GM12878 (cell line): ENCODE measurements around the gene PITPNM3. TPM values are rescaled to one million over a fixed set of nuclear protein-coding genes. Genes with fewer than 3 reads are reported as not detected.

Experiments used
- DPF2 ChIP-seq: fragments of 450-650 bp; IDR thresholded peaks from 2 replicates; pipeline ENCODE4 v1.6.1; 2017; ENCODE audit warnings: mild to moderate bottlenecking
- EGR1 ChIP-seq, 2 experiments: IDR thresholded peaks; 1 replicate in 1 of 2; 2 replicates in 1 of 2; pipeline ENCODE4 v1.6.1; 2011 to 2012; ENCODE audit warnings: low read depth in 2 of 2, low read length in 2 of 2, borderline replicate concordance in 1 of 2, mild to moderate bottlenecking in 1 of 2, moderate library complexity in 1 of 2
- ETV6 ChIP-seq, 2 experiments: fragments of 450-650 bp in 1 of 2; IDR thresholded peaks in 1 of 2; conservative IDR thresholded peaks in 1 of 2; 2 replicates each; pipeline ENCODE4 v1.6.1; 2014; ENCODE audit warnings: antibody characterized with exemption in 1 of 2, borderline replicate concordance in 1 of 2, low read depth in 1 of 2, mild to moderate bottlenecking in 1 of 2, moderate library complexity in 1 of 2
- IKZF2 ChIP-seq, 2 experiments: fragments of 450-650 bp; IDR thresholded peaks; 2 replicates each; pipeline ENCODE4 v1.6.1; 2017; ENCODE audit warnings: mild to moderate bottlenecking in 2 of 2, moderate library complexity in 2 of 2
- KAT2A ChIP-seq: conservative IDR thresholded peaks from 2 replicates; pipeline ENCODE4 v1.6.1; 2011; ENCODE audit warnings: low read depth, low read length; ENCODE audit not compliant: control insufficient read depth
- MTA2 ChIP-seq: fragments of 450-650 bp; IDR thresholded peaks from 2 replicates; pipeline ENCODE4 v1.6.1; 2016; ENCODE audit warnings: low read depth, mild to moderate bottlenecking, moderate library complexity
- PML ChIP-seq: IDR thresholded peaks from 2 replicates; pipeline ENCODE4 v1.6.1; 2012; ENCODE audit warnings: low read length, inconsistent platforms
- RAD21 ChIP-seq: IDR thresholded peaks from 2 replicates; pipeline ENCODE4 v1.6.1; 2011; ENCODE audit warnings: mild to moderate bottlenecking, low read depth, low read length, moderate library complexity; ENCODE audit not compliant: insufficient read depth
- SMAD5 ChIP-seq: IDR thresholded peaks from 2 replicates; pipeline ENCODE4 v1.6.1; 2016; ENCODE audit warnings: antibody characterized with exemption, low read depth
- STAT1 ChIP-seq: fragments of 450-650 bp; conservative IDR thresholded peaks from 2 replicates; pipeline ENCODE4 v1.6.1; 2014; ENCODE audit warnings: antibody characterized with exemption, mild to moderate bottlenecking
- YBX1 ChIP-seq: fragments of 450-650 bp; IDR thresholded peaks from 2 replicates; pipeline ENCODE4 v1.6.1; 2016; ENCODE audit warnings: antibody characterized with exemption
- ZNF24 ChIP-seq: fragments of 450-650 bp; IDR thresholded peaks from 2 replicates; pipeline ENCODE4 v1.6.1; 2017; ENCODE audit warnings: antibody characterized with exemption, mild to moderate bottlenecking
- polyA plus RNA-seq, 11 experiments: library from polyadenylated mRNA; depleted of rRNA in 4 of 11; unstranded in 6 of 11; stranded (reverse) in 5 of 11; fragments of >200 nt; fragmentation: Nextera tagmentation in 4 of 11; fragmentation: Illumina TruSeq in 1 of 11; extraction: Ambion mirVana in 4 of 11; extraction: Trizol in 1 of 11; gene quantifications; 1 replicate in 1 of 11; 2 replicates in 10 of 11; pipeline versions ENCODE4 v1.2.1 to v1.2.3, GENCODE V29; 2011 to 2016; ENCODE audit warnings: inconsistent platforms in 2 of 11, missing spikeins in 2 of 11, low read depth in 1 of 11
- total RNA-seq, 4 experiments: library from RNA; depleted of rRNA in 3 of 4; stranded (reverse); fragments of >200 nt in 3 of 4; fragmentation: Illumina TruSeq in 1 of 4; extraction: Trizol in 1 of 4; gene quantifications; 2 replicates each; pipeline versions ENCODE4 v1.2.1 to v1.2.3, GENCODE V29; 2013 to 2021
- TF ChIP-seq, protein P1 (sequence below): fragments of 450-650 bp; IDR thresholded peaks from 2 replicates; pipeline ENCODE4 v1.6.1; 2018; ENCODE audit warnings: borderline replicate concordance, mild to moderate bottlenecking; ENCODE audit not compliant: partially characterized antibody
- TF ChIP-seq, protein P2 (sequence below): fragments of 450-650 bp; IDR thresholded peaks from 2 replicates; pipeline ENCODE4 v1.6.1; 2016; ENCODE audit warnings: mild to moderate bottlenecking
- TF ChIP-seq, protein P3 (sequence below): IDR thresholded peaks from 2 replicates; pipeline ENCODE4 v1.6.1; 2012; ENCODE audit warnings: mild to moderate bottlenecking, low read depth, low read length
- TF ChIP-seq, protein P4 (sequence below): IDR thresholded peaks from 2 replicates; pipeline ENCODE4 v1.6.1; 2012; ENCODE audit warnings: low read depth, low read length, improper control_type of control experiment

PITPNM3 gene
- total and polyA plus RNA-seq, 10 of the 15 experiments (the other 5 are each of a cell fraction or from before 2014, with no cell fraction given) = 0.02 to 0.49 (median 0.19) TPM; not detected in 1

DNA sequence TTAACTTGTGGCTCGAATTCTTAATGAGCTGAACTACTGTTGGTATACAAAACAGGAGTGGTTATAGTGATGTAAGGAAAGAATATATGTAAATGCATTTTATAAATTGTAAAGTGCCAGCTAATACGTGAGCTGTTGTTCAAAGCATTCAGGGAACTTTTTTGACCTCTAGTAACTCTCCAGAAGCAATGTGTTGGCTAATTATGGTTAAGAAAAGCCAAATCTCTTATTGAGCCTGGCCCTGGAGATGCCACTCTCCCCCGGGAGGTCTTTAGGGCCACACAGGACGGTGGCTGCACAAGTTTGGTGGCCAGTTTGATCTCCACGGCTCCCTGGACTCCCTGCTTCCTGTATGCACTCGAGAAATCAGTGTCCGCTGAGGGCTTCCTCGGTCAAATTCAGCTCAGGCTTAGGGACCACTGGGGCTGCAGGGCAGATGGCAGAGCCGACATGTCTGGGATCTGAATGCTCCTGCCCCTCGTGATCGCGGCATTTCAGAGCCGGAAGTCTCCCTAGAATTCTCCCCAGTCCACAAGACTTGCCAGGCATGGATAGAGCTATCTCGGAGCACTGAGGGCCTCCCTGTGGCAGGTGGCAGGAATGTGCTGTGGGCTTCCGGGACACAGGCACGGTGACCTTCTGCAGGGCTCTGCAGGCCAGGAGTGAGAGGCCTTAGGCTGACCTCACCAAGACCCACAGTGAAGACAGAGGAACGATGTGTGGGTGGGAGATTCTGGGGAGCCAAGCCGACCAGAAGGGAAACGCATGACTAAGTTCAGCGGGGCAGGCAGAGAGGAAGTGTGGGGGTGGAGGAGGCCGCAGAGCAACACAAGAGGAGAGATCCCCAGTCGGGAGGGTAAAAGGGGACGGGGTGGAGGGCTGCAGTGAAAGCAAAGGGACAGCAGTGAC is 18.6 kb upstream of the PITPNM3 start (continued):
- no peak for TF ChIP-seq STAT1
- TF ChIP-seq YBX1 = no peak
- TF ChIP-seq MTA2 = peak; percentile 19; the same call in 1 of the 2 replicates
- TF ChIP-seq IKZF2 (IDR thresholded peaks at IDR 0.05) = peak; percentile 49 to 59; a peak in 3 of 4 replicates
- no peak for TF ChIP-seq ZNF24
- TF ChIP-seq, protein P1, sequence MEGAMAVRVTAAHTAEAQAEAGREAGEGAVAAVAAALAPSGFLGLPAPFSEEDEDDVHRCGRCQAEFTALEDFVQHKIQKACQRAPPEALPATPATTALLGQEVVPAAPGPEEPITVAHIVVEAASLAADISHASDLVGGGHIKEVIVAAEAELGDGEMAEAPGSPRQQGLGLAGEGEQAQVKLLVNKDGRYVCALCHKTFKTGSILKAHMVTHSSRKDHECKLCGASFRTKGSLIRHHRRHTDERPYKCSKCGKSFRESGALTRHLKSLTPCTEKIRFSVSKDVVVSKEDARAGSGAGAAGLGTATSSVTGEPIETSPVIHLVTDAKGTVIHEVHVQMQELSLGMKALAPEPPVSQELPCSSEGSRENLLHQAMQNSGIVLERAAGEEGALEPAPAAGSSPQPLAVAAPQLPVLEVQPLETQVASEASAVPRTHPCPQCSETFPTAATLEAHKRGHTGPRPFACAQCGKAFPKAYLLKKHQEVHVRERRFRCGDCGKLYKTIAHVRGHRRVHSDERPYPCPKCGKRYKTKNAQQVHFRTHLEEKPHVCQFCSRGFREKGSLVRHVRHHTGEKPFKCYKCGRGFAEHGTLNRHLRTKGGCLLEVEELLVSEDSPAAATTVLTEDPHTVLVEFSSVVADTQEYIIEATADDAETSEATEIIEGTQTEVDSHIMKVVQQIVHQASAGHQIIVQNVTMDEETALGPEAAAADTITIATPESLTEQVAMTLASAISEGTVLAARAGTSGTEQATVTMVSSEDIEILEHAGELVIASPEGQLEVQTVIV = no peak
- peak in 1 of 2 experiments; percentile 45; a peak in 1 of 4 replicates for TF ChIP-seq ETV6 (conservative IDR thresholded peaks at IDR 0.05 in 1 of 2, IDR thresholded peaks at IDR 0.05 in 1 of 2; ENCODE audit: borderline replicate concordance in 1 of 2, low read depth in 1 of 2)
- TF ChIP-seq DPF2 = peak; percentile 45; the same call in 1 of the 2 replicates
- TF ChIP-seq, protein P2, sequence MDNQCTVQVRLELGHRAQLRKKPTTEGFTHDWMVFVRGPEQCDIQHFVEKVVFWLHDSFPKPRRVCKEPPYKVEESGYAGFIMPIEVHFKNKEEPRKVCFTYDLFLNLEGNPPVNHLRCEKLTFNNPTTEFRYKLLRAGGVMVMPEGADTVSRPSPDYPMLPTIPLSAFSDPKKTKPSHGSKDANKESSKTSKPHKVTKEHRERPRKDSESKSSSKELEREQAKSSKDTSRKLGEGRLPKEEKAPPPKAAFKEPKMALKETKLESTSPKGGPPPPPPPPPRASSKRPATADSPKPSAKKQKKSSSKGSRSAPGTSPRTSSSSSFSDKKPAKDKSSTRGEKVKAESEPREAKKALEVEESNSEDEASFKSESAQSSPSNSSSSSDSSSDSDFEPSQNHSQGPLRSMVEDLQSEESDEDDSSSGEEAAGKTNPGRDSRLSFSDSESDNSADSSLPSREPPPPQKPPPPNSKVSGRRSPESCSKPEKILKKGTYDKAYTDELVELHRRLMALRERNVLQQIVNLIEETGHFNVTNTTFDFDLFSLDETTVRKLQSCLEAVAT = no peak
- TF ChIP-seq, protein P3, sequence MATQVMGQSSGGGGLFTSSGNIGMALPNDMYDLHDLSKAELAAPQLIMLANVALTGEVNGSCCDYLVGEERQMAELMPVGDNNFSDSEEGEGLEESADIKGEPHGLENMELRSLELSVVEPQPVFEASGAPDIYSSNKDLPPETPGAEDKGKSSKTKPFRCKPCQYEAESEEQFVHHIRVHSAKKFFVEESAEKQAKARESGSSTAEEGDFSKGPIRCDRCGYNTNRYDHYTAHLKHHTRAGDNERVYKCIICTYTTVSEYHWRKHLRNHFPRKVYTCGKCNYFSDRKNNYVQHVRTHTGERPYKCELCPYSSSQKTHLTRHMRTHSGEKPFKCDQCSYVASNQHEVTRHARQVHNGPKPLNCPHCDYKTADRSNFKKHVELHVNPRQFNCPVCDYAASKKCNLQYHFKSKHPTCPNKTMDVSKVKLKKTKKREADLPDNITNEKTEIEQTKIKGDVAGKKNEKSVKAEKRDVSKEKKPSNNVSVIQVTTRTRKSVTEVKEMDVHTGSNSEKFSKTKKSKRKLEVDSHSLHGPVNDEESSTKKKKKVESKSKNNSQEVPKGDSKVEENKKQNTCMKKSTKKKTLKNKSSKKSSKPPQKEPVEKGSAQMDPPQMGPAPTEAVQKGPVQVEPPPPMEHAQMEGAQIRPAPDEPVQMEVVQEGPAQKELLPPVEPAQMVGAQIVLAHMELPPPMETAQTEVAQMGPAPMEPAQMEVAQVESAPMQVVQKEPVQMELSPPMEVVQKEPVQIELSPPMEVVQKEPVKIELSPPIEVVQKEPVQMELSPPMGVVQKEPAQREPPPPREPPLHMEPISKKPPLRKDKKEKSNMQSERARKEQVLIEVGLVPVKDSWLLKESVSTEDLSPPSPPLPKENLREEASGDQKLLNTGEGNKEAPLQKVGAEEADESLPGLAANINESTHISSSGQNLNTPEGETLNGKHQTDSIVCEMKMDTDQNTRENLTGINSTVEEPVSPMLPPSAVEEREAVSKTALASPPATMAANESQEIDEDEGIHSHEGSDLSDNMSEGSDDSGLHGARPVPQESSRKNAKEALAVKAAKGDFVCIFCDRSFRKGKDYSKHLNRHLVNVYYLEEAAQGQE = no peak
- no peak for TF ChIP-seq SMAD5
- no peak for TF ChIP-seq KAT2A
- TF ChIP-seq, protein P4, sequence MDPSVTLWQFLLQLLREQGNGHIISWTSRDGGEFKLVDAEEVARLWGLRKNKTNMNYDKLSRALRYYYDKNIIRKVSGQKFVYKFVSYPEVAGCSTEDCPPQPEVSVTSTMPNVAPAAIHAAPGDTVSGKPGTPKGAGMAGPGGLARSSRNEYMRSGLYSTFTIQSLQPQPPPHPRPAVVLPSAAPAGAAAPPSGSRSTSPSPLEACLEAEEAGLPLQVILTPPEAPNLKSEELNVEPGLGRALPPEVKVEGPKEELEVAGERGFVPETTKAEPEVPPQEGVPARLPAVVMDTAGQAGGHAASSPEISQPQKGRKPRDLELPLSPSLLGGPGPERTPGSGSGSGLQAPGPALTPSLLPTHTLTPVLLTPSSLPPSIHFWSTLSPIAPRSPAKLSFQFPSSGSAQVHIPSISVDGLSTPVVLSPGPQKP = no peak
- peak in 1 of 2 experiments; percentile 98; a peak in 2 of 3 replicates for TF ChIP-seq EGR1 (IDR thresholded peaks at IDR 0.05; ENCODE audit: borderline replicate concordance in 1 of 2, low read depth in 2 of 2, low read length in 2 of 2)
- 0 out of 2 replicates have a peak, but pooled peaks have one; percentile 1 for TF ChIP-seq RAD21
- TF ChIP-seq PML = no peak
